CD4-positive, alpha-beta T cell treated with Interleukin-12 subunit alpha and Interleukin-12 subunit beta, for 1 hour (primary cell): Measurements from ENCODE around the gene CERS5.

Source experiments
- DNase-seq: peaks from one replicate; pipeline ENCODE4 v3.0.0-alpha.2; 2020

CERS5 gene, protein sequence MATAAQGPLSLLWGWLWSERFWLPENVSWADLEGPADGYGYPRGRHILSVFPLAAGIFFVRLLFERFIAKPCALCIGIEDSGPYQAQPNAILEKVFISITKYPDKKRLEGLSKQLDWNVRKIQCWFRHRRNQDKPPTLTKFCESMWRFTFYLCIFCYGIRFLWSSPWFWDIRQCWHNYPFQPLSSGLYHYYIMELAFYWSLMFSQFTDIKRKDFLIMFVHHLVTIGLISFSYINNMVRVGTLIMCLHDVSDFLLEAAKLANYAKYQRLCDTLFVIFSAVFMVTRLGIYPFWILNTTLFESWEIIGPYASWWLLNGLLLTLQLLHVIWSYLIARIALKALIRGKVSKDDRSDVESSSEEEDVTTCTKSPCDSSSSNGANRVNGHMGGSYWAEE

DNA sequence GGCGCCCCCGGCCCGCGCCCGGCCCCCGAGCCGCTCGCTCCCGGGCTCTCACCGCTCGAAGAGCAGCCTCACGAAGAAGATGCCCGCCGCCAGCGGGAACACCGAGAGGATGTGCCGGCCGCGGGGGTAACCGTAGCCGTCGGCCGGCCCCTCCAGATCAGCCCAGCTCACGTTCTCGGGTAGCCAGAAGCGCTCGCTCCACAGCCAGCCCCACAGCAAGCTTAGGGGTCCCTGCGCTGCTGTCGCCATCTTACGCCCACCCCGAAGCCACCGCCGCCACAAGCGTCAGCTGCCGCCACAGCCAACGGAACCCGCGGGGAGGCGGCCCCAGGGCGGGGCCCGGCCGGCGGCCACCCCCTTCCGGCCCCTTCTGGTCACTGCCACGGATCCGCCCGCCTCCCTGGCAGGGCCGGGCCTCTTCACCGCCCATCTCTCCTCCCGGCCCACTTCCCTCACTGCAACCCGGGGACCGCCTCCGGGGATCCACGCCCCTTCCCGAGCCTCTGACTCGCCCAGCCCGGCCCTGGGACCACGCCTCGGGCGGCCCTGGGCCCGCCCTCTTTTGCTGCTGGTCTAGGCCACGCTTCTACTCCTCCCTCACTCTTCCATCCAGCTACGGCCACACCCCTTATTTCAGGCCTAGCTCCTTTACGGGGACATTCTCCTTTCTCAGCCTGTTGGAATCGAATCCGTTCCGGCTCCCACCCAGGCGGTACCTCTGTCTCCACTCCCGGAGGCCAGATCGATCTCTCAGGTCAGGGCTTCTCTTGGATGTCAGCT is at the start of gene CERS5:
Gene CERS5 (minus strand): TSS at position 321 of the 780 bp plus-strand sequence. CDS start 72 bp downstream, at position 249.
- peak; percentile 98 for DNase-seq

DNA sequence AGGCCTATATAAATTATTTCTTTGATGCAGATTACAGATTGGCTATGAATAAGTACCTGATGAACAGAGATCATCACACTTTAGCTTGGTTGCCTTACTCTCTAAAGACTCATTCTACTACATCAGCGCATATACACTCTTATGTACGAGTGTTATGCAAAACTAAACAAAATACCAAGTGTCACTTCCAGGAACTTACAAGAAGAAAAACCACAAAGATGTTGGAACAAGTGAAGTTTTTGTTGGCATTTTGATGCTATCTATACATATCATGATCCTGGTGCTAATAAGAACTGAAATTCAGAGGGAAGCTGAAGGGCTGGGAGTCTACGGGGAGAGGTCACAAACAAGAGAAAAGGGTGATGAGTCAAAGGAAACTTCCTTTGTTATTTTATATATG is 47.9 kb upstream of the CERS5 start:
- DNase-seq, result no peak

DNA sequence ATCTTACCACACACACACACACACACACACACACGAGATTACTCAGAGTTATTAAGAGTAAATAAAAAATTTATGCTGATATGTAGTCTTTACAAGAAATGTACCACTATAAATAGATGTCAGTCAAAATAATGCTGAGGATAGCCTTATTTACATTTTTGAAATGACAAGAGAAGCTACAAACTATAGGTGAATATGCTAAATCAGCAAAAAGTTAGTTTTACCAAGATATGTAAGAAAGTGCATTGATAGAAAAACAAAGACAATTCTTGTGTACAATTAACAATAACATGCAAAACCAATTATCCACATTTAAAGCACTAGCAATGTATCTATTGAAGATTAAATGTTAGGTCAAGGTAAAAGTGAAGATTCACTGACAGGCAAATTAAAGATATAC is 46.8 kb upstream of the CERS5 start:
- DNase-seq, result no peak

DNA sequence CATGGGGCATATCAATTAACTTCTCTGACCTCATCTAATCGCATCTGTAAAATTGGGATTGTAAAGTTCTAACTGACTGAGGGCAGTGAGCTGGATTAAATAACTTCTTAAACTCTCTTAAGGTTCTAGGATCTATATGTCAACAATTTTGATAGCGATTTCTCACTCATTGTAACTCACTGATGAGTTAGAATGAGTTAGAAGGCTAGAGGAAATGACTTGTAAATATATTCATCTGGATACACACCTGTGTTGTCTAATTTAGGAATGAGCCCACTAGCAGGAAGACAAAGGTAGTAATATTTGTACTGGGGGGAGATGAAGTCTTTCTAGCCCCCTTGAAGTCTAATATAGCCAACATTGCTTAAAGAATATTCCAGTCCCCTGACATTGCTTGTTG is 46.3 kb upstream of the CERS5 start:
- no peak for DNase-seq

DNA sequence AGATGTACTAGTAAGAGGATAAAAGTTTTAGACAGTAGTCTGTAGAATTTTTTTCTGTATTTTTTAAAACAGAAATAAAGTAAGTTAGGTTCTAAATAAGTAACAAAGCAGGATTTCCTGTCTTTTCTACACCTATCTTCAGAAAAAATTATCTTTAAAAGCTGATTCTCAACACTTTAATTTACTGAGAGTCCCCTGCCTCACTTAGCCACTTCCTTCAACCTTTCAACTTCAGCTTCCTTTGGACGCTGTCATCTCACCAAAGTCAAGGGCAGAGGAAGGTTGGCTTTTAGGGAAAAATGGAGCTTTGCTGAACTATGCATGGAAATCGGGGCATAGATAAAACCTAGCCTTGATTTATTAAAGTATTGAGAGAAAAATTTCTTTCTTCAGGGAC is 44.9 kb upstream of the CERS5 start:
- DNase-seq, result no peak

DNA sequence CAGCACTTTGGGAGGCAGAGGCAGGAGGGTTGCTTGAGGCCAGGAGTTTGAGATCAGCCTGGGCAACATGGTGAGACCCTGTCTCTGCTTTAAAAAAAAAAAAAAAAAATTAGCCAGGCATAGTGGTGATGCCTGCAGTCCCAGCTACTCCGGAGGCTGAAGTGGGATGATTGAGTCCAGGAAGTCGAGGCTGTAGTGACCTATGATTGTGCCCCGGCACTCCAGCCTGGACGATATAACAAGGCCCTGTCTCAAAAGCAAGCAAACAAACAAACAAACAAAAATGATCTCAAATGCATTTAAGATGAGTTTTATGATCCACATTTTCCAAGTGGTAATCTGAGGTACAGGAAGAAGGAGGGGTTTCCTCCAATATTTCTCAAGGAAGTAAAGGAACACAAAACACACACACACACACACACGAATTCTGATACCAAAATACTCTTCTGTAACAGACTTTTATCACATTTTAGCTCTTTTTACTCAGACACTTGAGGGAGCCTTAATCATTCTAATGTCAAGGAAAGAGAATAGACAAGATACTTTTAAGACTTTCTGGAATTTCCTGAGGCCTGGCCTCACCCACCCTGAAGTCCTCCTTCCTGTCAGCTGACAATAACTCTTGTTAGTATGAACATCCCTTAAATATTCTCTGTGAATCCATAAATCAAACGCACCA is 44.4 kb upstream of the CERS5 start:
- DNase-seq, result peak; percentile 23

DNA sequence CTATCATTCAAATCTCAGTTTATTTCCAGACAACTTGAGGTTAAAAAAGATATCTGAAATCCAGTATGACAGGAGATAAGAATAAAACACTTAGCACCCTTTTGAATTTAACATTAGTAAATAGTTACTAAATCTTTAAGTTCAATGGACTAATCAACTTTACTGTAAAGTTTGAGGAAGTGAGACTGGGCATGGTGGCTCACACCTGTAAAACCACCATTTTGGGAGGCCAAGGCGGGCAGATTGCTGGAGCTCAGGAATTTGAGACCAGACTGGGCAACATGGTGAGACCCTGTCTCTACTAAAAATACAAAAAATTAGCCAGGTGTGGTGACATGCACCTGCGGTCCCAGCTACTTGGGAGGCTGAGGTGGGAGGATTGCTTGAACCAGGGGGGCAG is 40.3 kb upstream of the CERS5 start:
- DNase-seq, result no peak

DNA sequence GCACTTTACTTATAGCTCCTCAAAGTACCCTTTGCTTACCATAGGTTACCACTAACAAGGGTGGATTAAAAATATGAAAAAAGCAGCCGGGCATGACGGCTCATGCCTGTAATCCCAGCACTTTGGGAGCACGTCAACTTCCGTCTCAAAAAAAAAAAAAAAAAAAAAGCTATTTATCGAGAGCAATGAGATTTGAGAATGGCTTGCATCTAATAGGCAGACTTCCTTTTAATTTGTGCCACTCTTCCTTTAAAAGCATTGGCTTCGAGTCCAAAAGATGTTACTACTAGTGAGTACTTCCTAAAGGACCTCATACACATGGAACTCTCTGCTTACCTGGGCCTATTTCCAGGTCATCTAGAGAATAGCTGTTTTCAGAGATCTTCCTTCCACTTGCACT is 38.5 kb upstream of the CERS5 start:
- no peak for DNase-seq

DNA sequence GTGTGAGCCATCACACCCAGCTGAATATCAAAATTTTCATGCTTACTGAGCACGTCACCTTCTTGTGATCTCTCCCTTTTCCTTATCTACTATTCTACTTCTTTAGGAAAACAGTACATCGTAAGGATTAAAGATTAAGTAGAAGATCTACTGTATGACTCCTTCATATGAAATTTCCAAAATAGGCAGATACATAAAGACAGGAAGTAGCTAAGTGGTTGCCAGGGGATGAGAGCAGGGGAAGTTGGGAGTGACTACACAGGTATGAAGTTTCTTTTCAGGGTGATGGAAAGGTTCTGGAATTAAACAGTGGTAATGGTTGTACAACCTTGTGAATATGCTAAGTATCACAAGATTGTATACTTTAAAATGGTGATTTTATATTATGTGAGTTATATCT is 36.5 kb upstream of the CERS5 start:
- DNase-seq, result no peak

DNA sequence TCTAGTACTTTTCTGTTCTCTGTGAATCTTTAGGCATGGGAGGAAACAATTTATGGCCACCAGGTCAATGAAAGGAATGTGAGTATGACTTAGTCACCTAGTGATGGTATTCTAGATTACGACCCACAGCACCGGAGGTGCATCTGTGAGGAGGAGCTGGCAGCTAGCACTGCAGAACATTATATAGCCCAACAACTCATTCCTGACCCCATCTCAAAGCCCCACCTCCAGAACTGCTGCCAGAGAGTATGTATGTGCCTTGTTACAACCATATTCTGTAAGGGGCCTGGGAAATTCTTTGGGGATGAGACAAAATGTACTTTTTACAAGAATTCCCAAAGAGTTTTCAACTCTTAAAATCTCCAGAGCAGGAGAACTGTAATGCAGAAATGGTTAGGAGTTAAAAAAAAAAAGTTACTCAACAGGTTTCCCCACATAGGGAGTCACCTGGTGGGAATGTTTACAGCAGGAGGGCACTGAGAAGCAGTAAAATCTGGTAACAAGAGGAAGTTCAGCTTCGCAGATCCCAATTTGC is 34.9 kb upstream of the CERS5 start:
- DNase-seq, result no peak

DNA sequence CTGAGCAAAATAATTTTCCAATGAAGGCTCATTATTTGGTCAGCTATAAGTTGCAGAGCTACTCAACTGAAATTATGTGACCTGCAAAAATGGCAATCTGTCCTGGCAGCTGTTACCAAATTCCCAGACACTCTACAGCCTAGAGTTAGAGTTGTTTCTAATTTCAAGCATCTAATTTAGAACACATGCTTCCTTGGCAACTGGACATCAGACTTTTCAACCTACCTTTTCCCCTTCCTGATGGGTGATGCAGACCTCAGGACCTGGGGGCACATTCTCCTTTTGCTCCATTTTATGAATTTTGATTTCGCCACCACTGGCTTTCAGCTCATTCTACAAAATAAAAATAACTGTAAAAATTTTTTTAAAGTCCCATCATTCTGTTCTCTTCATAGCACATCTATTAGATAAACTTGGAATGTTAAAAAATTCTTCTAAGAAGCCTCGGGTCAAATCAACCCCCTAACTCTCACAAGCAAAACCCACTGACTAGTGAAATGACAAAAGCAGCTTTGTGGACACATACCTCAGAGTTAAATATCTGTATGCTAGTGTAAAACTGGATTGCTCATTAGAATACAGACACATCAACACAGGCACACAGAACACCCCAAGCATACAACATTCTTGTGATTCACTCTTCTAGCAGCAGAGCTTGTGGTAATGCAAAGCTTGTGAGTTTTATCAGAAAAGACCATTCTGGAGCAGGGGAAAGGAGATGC is 33.5 kb upstream of the CERS5 start:
- DNase-seq, result no peak

DNA sequence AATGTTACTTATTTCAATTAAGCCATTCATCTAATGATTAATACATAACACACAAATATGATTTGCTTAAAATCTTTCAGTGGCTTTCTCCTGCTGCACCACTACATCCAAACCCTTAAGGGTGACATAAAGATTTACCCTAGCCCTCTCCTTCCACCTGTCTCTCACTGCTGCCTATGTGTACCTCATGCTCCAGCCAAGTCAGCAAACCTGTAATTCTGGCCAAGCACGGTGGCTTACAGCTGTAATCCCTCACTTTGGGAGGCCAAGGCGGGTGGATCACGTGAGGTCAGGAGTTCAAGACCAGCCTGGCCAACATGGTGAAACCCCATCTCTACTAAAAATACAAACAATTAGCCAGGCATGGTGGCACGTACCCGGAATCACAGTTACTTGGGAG is 31.7 kb upstream of the CERS5 start:
- DNase-seq, result no peak

DNA sequence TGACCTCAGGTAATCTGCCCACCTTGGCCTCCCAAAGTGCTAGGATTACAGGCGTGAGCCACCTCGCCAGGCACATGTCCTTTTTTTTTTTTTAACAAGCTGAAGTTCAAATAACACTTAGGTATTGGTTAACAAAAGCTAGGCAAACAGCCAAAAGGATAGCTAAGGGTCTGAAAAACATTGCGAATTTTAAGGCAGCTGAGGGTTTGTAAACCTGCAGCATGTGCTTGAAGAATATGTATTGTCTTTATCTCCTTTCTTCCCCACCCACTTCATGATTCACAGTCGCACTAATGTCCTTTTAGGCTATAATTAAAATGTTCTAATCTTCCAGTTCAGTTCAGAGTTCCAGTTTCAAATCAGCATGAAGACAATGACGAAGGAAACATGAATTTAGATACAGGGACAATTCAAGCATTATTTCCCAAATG is 30.1 kb upstream of the CERS5 start:
- no peak for DNase-seq

DNA sequence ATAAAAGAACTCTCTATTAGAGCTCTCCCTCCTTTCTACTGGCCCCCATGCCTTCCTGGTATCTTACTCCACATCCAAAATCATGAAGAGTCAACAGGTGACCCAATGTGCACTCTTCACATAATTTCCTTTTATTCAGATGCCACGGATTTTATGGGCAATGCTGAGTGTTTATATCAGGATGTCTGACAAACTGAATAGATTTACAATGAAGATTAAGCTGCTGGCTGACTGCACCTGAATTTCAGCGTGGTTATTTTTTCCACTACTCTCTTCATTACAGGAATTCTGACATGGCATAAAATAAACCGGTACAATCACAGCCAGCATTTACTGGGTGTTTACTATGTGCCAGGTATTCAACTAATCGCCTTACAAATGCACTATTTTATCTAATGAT is 29.4 kb upstream of the CERS5 start:
- no peak for DNase-seq

DNA sequence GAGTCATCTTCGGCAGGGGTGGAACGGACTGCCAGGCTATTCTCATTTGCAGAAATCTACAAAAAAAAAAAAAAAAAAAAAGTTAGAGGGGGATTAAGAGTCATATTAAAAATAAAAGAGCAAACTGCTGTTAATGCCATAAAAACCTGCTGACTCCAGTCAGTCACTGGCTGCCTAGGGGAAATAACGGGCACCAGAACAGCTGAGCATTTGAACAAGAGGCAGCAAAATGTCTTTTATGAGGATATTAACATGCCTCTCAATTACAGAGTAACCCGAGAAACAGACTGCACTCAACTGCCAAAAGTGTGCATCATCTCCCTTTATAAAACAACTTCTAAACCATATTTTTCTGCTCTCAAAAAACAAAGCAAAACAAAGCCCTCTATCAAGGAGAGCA is 28.7 kb upstream of the CERS5 start:
- DNase-seq, result no peak

DNA sequence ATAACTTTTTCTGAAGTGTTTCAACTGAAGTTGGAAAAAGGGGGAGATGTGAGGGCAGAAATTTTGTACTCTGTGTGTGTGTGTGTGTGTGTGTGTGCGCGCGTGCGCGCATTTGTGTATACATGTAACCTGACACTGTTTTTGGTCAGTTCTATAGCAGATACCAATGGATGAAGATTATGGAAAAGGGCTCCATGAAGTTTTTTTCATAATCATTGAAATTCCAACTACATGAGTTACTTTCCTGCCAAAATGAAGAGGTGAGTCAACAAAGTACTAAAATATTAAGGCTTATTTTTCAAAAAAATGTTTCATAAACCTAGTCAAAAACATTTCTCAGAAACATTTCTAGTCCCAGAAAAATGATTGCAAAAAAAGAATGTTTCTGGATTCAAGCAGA is 25.7 kb upstream of the CERS5 start:
- DNase-seq, result no peak

DNA sequence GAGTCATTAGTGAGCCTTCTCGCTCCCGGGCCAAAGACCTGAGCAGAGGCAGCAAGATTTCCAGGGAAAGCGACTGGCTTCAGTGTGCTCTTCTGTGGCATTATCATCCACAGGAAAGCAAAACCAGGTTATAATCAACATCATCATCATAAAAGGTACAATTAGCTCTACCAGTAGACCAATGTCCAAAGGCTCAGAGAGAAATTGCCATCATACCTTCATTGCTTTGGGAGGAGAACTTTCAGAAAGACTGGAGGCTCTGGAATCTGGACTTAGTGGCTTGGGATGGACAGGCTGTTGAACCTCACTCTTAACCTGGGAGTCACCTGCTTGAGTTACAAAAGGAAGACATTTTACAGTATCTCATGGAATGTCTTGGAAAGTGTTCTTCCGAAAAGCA is 25.1 kb upstream of the CERS5 start:
- no peak for DNase-seq

DNA sequence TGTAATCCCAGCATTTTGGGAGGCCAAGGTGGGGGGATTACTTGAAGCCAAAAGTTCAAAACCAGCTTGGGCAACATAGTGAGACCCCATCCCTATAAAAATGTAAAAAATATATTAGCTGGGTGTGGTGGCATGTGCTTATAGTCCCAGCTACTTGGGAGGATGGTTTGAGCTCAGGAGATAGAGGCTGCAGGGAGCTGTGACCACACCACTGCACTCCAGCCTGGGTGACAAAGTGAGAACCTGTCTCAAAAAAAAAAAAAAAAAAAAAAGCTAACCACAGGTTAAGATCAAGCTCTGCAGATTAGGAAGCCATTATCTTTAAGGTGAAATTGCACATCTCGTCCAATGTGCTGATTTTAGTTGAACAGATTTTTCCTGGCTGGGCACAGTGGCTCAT is 23.7 kb upstream of the CERS5 start:
- DNase-seq, result no peak

DNA sequence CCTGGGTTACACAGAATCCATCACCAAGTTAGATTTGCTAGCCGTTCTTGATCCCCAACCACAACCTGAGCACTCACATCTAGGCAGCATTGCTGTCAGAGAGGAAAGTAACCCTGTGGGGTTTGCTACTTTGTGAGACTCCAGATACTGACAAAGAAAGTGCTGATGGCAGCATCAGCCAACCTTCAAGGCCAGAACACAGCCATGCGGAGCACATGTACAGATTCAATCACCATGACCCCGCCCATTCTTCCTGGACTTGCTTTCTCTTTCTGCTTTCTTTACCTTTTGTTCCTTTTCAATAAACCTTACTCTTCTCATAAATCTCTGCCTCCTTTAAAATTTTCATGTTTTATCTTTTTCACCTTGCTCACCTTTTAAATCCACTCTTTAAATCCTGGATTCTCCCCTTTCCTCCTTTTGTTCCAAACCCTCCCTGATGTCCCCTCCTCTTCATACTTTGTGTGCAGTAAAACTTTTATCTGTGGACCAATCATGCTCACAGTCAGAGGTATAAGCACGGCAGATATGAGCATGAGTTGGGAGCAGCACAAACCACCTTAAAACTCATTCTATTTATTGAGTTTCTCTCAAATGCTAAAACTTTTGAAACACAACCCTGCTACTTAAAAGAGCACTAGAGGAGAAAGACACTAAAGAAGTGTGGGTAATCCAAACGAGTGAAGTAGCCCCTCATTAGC is 21.9 kb upstream of the CERS5 start:
- DNase-seq, result peak; percentile 38

DNA sequence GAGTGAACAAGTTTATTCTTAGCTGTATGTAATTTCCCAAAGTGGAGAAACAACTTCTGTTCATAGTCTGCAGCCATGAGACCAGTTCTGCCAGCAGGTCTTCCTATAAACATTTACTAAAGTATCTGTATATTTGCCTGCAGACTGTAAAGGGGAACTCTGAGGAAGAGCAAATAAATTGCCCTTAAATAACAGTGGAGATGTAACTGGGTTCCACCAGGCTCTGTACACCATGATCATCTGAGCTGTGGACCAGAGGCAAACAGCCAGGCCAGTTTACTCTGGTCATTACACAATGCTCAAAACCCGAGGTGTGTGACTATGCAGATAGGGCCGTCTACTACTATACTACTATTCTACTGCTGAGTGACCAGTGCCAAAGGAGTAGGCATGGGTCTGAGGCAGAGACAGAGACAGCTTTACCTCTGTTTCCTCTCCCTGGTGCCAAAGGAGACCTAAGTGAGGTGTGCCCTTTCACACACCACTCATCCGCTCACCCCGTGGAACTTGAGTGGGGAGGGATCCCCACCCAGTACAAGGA is 21.1 kb upstream of the CERS5 start:
- no peak for DNase-seq

DNA sequence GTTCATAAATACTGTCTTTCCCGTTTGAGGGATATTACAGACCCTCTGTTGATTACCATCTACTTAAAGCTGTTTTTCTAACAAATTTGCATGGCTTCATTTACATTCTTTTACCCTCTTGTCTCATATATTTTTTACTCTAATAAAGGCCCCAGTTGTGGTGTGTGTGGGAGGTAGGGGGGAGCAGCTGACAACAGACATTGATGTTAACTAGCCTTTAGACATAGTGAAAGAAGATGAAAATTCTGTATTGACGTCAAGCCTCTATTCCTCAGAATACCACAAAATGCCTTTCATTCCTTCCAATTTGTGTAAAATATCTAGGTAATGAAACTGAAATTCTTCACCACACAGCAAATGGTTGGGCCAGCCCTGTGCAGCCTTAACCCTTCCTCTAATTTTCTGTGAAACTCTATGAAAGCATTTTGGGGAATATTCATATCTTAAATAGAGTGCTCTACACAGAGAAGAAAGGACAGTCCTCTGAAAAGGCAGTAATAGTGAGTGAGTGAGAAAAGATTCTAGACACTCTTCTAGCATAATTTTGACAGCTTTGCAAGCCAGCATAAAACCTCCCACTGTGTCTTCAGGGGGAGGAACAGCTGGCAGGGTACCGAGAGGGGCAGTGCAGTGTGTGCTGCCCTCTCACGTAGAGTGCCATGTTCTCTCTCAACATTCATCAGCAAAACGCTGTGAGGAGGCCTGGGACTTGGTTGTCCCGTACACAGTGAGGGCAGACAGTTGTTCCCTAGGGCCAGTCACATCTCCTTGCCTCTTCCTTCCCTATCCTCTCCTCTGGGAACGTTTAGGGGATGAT is 20.1 kb upstream of the CERS5 start:
- no peak for DNase-seq
